ENCODE data around the gene CWF19L1. TPM values are rescaled to one million over a fixed set of nuclear protein-coding genes. Genes with fewer than 3 reads are reported as not detected.

The CWF19L1 gene
- total and polyA plus RNA-seq, 2 of the 13 experiments (the other 11 are each of a cell fraction or from before 2014, with no cell fraction given) = 13.6 to 42.1 TPM

DNA sequence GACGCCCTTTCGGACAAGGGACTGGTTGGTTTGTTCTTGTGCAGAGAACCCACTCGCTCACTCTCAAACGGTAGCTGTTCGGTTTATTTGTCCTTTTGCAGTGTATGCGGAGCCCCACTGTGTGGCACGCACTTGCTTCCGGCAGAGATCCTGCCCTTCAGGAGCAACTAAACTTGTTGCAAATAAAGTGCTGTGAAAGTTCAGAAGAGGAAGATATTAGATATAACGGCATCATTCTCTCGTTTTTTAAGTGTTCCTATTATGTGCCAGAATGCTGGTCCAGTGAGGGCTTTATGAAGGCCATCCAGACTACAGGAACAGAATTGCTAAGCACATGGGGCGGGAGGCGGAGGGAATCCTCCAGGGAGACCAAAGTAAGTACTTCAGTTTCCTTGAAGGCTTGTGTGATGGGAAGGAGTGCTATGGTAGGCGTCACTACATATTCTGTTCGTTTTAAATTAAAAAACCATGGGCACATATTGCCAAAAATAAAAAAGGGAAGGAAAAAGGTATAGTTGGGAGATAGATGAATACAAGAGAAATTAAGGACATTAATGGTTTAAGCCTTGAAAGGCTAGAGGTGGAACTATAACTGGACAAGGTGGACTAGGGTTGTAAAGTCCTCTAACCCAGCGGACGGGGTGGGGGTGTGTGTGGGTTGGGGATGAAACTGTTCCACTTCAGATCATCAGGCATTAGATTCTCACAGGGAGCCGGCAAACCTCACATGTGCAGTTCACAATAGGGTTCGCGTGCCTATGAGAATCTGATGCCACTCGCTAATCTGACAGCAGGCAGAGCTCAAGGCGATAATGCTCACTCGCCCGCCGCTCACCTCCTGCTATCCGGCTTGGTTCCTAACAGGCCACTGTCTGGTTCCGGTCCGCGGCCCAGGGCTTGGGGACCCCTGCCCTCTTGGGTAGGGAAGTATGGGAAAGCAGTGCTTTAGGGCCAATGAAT is 80.9 kb downstream of the CWF19L1 start (continued):
- no peak for TF ChIP-seq ZXDC (CRISPR knock-in tag; IDR thresholded peaks at IDR 0.05)
- no peak for TF ChIP-seq KLF11 (CRISPR knock-in tag; IDR thresholded peaks at IDR 0.05)
- TF ChIP-seq TCF7 (IDR thresholded peaks at IDR 0.05; ENCODE audit: low read depth) = no peak
- TF ChIP-seq ZNF124 (CRISPR knock-in tag; IDR thresholded peaks at IDR 0.05) = no peak
- TF ChIP-seq ZBTB37 (CRISPR knock-in tag; IDR thresholded peaks at IDR 0.05) = no peak
- TF ChIP-seq CHCHD3 (CRISPR knock-in tag; IDR thresholded peaks at IDR 0.05) = no peak
- TF ChIP-seq MTF2 (CRISPR knock-in tag; IDR thresholded peaks at IDR 0.05; ENCODE audit: borderline replicate concordance) = no peak
- no peak for TF ChIP-seq PAF1 (CRISPR knock-in tag; IDR thresholded peaks at IDR 0.05)
- TF ChIP-seq TEF (CRISPR knock-in tag; IDR thresholded peaks at IDR 0.05) = no peak; the same call in 1 of the 2 replicates
- TF ChIP-seq, protein P1, sequence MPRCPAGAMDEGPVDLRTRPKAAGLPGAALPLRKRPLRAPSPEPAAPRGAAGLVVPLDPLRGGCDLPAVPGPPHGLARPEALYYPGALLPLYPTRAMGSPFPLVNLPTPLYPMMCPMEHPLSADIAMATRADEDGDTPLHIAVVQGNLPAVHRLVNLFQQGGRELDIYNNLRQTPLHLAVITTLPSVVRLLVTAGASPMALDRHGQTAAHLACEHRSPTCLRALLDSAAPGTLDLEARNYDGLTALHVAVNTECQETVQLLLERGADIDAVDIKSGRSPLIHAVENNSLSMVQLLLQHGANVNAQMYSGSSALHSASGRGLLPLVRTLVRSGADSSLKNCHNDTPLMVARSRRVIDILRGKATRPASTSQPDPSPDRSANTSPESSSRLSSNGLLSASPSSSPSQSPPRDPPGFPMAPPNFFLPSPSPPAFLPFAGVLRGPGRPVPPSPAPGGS (CRISPR knock-in tag; IDR thresholded peaks at IDR 0.05) = no peak
- no peak for TF ChIP-seq ATF4 (CRISPR knock-in tag; IDR thresholded peaks at IDR 0.05)
- 0 out of 2 replicates have a peak, but pooled peaks have one; percentile 16 for TF ChIP-seq ZBTB3 (CRISPR knock-in tag; IDR thresholded peaks at IDR 0.05; ENCODE audit: borderline replicate concordance, low read depth)
- TF ChIP-seq CENPT (CRISPR knock-in tag; IDR thresholded peaks at IDR 0.05; ENCODE audit: low read depth) = no peak
- TF ChIP-seq CEBPB (IDR thresholded peaks at IDR 0.05; ENCODE audit: borderline replicate concordance, low read depth, low read length) = no peak
- no peak for TF ChIP-seq ZNF276 (CRISPR knock-in tag; IDR thresholded peaks at IDR 0.05; ENCODE audit: low read depth)
- TF ChIP-seq, protein P2, sequence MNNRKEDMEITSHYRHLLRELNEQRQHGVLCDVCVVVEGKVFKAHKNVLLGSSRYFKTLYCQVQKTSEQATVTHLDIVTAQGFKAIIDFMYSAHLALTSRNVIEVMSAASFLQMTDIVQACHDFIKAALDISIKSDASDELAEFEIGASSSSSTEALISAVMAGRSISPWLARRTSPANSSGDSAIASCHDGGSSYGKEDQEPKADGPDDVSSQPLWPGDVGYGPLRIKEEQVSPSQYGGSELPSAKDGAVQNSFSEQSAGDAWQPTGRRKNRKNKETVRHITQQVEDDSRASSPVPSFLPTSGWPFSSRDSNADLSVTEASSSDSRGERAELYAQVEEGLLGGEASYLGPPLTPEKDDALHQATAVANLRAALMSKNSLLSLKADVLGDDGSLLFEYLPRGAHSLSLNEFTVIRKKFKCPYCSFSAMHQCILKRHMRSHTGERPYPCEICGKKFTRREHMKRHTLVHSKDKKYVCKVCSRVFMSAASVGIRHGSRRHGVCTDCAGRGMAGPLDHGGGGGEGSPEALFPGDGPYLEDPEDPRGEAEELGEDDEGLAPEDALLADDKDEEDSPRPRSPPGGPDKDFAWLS (CRISPR knock-in tag; IDR thresholded peaks at IDR 0.05; ENCODE audit: borderline replicate concordance) = no peak
- TF ChIP-seq ZNF282 (IDR thresholded peaks at IDR 0.05; ENCODE audit: partially characterized antibody) = no peak

Data from HepG2 (cell line).